Measurements from ENCODE around the gene KCNQ1.

Gene KCNQ1

DNA sequence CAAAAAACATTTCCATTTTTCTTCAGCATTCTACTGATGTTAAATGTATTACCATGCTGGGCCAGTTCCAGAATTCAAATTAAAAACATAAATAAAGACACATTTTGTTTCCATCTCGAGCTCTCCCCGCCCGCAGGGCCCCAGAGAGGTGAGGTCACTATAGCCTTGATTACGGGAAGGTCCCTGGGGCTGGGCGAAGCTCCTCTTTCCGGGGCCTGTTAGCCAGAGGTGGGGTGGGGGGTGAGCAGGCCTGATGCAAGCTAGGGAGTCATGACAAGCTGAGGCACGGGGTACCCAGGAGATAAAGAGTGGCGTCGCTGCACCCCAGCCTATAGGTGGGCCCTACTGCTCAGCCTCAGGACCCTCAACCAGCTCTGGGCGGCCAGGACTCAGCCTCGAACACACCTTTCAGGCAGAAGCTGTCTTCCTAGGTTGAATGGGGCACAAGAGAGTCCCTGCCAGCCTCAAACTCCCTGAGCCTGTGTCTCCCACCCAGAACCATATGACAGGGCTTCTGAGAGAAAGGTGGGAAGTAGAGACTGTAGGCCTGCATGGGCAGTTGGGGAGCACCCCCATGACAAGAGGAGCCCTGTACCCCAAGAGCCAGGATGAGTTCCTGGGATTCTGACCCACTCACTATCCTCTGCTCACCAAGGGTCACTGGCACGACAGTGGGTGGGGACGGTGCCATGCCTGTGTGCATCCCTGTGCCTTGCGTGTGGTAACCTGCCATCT, 220.2 kb downstream of the KCNQ1 start:
- Histone ChIP-seq H3K27me3 (ENCODE audit: insufficient read depth, low read length, poor library complexity, severe bottlenecking) (no peaks in the 10 kb centered on the region), H3K9me3 (ENCODE audit: insufficient read depth, low read depth, low read length) (peaks cover 13% of the 10 kb centered on the region; the same call in 1 of the 2 replicates), H3K36me3 (ENCODE audit: insufficient read depth, low read length) (peaks cover 5% of the 10 kb centered on the region; the same call in 1 of the 2 replicates), H3K4me3 (ENCODE audit: low read length, poor library complexity, severe bottlenecking) (no peak overlapping the region), H3K4me2 (ENCODE audit: low read depth, low read length, poor library complexity, severe bottlenecking) (no peak overlapping the region), H3F3A (ENCODE audit: low read depth) (no peaks in the 10 kb centered on the region), H3K9ac (ENCODE audit: low read depth, low read length, poor library complexity, severe bottlenecking) (no peak overlapping the region), H2AFZ (ENCODE audit: low read length) (no peak overlapping the region), H3K79me2 (ENCODE audit: insufficient read depth, low read length) (peaks cover 5% of the 10 kb centered on the region; the same call in 1 of the 2 replicates), H3K9me2 (replicated peaks; ENCODE audit: low read depth, low read length) (no peaks in the 10 kb centered on the region), H3K4me1 (ENCODE audit: insufficient read depth, low read length, poor library complexity, severe bottlenecking) (peaks cover 15% of the 10 kb centered on the region), H4K20me1 (ENCODE audit: insufficient read depth, low read length, poor library complexity, severe bottlenecking) (no peaks in the 10 kb centered on the region)
- no peak for TF ChIP-seq EZH2phosphoT487 (IDR thresholded peaks at IDR 0.05; ENCODE audit: borderline replicate concordance)
- TF ChIP-seq, protein P1, sequence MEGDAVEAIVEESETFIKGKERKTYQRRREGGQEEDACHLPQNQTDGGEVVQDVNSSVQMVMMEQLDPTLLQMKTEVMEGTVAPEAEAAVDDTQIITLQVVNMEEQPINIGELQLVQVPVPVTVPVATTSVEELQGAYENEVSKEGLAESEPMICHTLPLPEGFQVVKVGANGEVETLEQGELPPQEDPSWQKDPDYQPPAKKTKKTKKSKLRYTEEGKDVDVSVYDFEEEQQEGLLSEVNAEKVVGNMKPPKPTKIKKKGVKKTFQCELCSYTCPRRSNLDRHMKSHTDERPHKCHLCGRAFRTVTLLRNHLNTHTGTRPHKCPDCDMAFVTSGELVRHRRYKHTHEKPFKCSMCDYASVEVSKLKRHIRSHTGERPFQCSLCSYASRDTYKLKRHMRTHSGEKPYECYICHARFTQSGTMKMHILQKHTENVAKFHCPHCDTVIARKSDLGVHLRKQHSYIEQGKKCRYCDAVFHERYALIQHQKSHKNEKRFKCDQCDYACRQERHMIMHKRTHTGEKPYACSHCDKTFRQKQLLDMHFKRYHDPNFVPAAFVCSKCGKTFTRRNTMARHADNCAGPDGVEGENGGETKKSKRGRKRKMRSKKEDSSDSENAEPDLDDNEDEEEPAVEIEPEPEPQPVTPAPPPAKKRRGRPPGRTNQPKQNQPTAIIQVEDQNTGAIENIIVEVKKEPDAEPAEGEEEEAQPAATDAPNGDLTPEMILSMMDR (conservative IDR thresholded peaks at IDR 0.05; ENCODE audit: low read length): no peak

DNA sequence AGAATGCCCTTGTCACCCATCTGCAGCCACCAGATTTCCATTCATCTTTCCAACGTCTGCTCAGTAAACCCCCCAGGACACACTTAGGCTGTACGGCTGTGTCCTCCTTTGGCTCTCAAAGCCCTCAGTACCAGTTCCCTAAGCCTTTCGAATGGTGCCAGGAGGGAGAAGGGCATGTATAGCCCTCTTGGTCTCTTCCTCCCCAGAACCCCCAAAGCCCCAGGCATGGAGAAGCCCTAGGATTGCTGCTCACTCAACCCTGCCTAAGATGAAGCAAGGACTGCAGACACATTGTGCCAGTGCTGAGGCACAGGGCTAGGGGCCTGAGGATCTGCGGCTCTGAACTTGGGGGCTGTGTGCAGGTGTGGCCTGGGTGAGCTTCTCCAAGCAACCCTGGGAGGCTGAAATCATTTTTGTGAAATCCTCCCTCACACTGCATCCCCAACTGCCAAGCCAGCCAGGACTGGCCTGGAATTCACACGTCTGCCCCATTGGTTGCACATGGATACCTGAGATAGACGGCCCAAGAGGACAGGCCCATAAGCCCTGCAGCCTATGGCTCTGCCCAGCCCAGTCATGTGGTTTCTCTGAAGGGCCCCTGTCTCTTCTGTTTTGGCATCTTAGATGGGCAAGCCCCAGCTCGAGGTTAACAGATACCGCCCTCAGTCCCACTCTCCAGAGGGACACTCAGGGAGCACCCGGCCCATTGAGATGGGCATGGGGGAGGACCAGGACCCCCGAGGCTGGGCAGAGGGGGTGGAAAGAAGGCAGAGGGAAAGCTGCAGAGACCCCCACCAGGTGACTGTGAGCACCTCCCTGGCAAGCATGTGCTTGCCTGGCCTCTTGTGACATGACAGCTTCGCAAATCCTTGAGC, 221.0 kb downstream of the KCNQ1 start:
- TF ChIP-seq EZH2phosphoT487 (IDR thresholded peaks at IDR 0.05; ENCODE audit: borderline replicate concordance): no peak
- TF ChIP-seq, protein P1 (conservative IDR thresholded peaks at IDR 0.05; ENCODE audit: low read length): no peak
- no peak overlapping the region for H3K4me3 ChIP-seq (ENCODE audit: low read length, poor library complexity, severe bottlenecking)
- H3K9me2 ChIP-seq (replicated peaks; ENCODE audit: low read depth, low read length): no peaks in the 10 kb centered on the region
- no peak overlapping the region for H3K4me2 ChIP-seq (ENCODE audit: low read depth, low read length, poor library complexity, severe bottlenecking)
- peaks cover 11% of the 10 kb centered on the region; the same call in 1 of the 2 replicates for H3K79me2 ChIP-seq (ENCODE audit: insufficient read depth, low read length)
- no peaks in the 10 kb centered on the region for H4K20me1 ChIP-seq (ENCODE audit: insufficient read depth, low read length, poor library complexity, severe bottlenecking)
- H3K36me3 ChIP-seq (ENCODE audit: insufficient read depth, low read length): peaks cover 8% of the 10 kb centered on the region; the same call in 1 of the 2 replicates
- no peaks in the 10 kb centered on the region for H3F3A ChIP-seq (ENCODE audit: low read depth)
- H2AFZ ChIP-seq (ENCODE audit: low read length): no peak overlapping the region
- H3K9me3 ChIP-seq (ENCODE audit: insufficient read depth, low read depth, low read length): peaks cover 7% of the 10 kb centered on the region; the same call in 1 of the 2 replicates
- no peak overlapping the region for H3K9ac ChIP-seq (ENCODE audit: low read depth, low read length, poor library complexity, severe bottlenecking)
- H3K27me3 ChIP-seq (ENCODE audit: insufficient read depth, low read length, poor library complexity, severe bottlenecking): no peaks in the 10 kb centered on the region
- H3K4me1 ChIP-seq (ENCODE audit: insufficient read depth, low read length, poor library complexity, severe bottlenecking): peaks cover 23% of the 10 kb centered on the region

DNA sequence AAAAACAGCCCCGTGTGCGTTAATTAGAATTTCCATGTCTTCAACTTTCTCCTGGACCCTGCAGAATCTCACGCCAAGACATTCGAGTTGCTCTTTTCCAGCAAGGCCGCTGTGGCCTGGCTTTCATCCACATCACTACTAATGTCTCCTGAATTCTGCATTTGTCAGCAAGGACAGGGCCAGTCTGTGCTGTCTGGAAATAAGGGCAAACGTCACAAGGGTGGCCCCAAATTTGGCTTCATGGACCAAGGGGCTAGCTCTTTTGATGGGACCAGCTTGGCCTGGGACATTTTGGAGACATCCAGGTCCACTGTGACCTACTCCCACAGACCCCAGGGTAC, 221.6 kb downstream of the KCNQ1 start:
- H3K4me3 ChIP-seq (ENCODE audit: low read length, poor library complexity, severe bottlenecking): no peak overlapping the region
- H2AFZ ChIP-seq (ENCODE audit: low read length): no peak overlapping the region
- peaks cover under 1% of the 10 kb centered on the region; the same call in 1 of the 2 replicates for H3K9me3 ChIP-seq (ENCODE audit: insufficient read depth, low read depth, low read length)
- peaks cover 16% of the 10 kb centered on the region; the same call in 1 of the 2 replicates for H3K79me2 ChIP-seq (ENCODE audit: insufficient read depth, low read length)
- H3K27me3 ChIP-seq (ENCODE audit: insufficient read depth, low read length, poor library complexity, severe bottlenecking): no peaks in the 10 kb centered on the region
- peaks cover 8% of the 10 kb centered on the region; the same call in 1 of the 2 replicates for H3K36me3 ChIP-seq (ENCODE audit: insufficient read depth, low read length)
- no peak for TF ChIP-seq EZH2phosphoT487 (IDR thresholded peaks at IDR 0.05; ENCODE audit: borderline replicate concordance)
- TF ChIP-seq, protein P1 (conservative IDR thresholded peaks at IDR 0.05; ENCODE audit: low read length): no peak
- H3K4me2 ChIP-seq (ENCODE audit: low read depth, low read length, poor library complexity, severe bottlenecking): no peak overlapping the region
- peaks cover 30% of the 10 kb centered on the region for H3K4me1 ChIP-seq (ENCODE audit: insufficient read depth, low read length, poor library complexity, severe bottlenecking)
- no peaks in the 10 kb centered on the region for H3F3A ChIP-seq (ENCODE audit: low read depth)
- no peaks in the 10 kb centered on the region for H3K9me2 ChIP-seq (replicated peaks; ENCODE audit: low read depth, low read length)
- no peaks in the 10 kb centered on the region for H4K20me1 ChIP-seq (ENCODE audit: insufficient read depth, low read length, poor library complexity, severe bottlenecking)
- H3K9ac ChIP-seq (ENCODE audit: low read depth, low read length, poor library complexity, severe bottlenecking): no peak overlapping the region

Data from Loucy (cell line).